Hindlimb muscle (tissue), 1 donor: ENCODE measurements around the gene CTNNA3. TPM values are rescaled to one million over a fixed set of nuclear protein-coding genes. Genes with fewer than 3 reads are reported as not detected.

Source experiments
- DNase-seq: peaks from one replicate; pipeline ENCODE4 v3.0.0-alpha.2; 2013
- polyA plus RNA-seq: library from polyadenylated mRNA; unstranded; fragments of 120-200 nt; gene quantifications from one replicate; pipeline ENCODE4 v1.2.1, GENCODE V29; 2013; ENCODE audit not compliant: insufficient read length

CTNNA3 gene
- polyA plus RNA-seq, 1 donor: 7.5 TPM

DNA sequence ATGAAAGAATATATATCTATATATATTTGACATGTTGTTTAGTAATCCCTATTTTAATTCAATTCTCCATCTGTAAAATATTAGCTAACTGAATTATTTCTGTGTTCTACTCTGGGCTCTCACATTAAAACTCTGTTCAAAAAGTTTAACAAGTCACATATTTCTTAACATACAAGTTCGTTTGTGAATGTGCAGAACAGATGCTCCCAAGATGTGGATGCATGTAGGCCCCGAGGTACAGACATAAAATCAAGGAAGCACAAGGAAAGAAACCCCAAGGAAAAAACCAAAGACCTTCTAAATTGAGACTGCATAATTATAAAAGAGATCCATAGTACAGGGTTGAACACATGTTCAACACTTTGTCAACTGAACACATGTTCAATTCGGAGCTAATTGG is 595.0 kb downstream of the CTNNA3 start:
- DNase-seq: no peak

DNA sequence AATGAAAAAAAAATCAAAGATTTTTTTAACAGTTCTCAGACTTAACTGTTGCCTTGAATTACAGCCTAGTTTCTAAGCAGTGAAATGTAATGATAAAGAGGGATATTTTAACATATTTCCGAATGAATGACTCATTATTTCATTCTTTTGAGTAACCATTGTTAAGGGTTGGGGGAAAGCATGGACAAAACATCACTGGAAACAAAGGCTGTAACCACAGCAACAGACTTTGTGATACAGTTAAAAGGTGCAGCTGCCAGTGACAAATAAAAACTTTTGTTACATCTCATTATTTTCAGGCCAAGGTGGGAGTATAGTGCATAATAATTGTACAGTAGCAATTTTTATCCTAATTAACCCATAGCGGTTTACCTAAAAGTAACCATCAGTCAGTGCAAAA is 597.5 kb downstream of the CTNNA3 start:
- DNase-seq: no peak

DNA sequence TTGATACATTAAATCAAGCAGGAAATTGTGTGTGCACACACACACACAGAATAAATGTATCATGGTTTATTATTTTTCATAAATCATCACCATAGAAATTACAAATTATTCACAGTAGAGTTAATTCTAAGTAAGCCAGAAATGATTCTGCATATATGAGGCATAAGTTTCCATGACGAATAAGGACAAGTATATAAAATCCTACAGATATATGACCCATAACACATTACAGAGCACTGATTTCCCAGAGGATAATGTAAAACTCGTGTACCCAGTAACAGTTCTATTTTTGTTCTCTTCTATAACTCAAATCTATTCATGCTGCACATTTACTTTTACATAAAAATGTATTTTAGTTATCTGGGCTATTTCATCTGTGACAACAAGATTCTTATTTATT is 600.5 kb downstream of the CTNNA3 start:
- DNase-seq: no peak

DNA sequence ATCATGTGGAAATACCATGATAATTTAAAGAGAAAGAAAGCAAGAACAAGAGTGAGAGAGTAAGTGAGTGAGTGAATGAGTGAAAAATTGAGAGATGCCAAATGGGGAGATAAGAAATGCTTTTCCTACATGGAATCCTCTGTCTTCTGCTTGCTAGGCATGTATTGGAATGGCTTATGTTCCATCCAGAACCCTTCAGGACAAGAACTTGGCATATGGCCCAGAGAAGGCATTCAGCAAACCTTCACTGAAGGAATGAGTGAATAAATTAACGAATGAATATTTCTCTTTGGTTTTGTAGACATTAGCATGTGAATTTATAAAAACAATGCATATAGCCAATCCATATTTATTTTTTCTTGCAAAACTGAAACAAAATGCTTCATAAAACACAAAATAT is 608.0 kb downstream of the CTNNA3 start:
- no peak for DNase-seq

DNA sequence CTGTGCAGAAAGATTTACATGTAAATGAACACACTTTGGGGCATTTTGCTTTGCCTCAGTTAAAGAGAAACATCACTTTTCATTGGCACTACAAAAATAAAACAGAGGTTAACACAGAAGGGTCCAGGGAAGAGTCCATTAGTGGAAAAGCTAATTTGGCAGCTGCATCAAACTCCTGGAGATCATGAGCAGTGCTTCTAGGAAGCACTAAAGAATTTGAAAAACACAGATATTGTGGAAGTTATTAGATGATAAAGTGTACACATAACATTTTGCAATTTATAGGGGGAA is 608.9 kb downstream of the CTNNA3 start:
- DNase-seq: no peak

DNA sequence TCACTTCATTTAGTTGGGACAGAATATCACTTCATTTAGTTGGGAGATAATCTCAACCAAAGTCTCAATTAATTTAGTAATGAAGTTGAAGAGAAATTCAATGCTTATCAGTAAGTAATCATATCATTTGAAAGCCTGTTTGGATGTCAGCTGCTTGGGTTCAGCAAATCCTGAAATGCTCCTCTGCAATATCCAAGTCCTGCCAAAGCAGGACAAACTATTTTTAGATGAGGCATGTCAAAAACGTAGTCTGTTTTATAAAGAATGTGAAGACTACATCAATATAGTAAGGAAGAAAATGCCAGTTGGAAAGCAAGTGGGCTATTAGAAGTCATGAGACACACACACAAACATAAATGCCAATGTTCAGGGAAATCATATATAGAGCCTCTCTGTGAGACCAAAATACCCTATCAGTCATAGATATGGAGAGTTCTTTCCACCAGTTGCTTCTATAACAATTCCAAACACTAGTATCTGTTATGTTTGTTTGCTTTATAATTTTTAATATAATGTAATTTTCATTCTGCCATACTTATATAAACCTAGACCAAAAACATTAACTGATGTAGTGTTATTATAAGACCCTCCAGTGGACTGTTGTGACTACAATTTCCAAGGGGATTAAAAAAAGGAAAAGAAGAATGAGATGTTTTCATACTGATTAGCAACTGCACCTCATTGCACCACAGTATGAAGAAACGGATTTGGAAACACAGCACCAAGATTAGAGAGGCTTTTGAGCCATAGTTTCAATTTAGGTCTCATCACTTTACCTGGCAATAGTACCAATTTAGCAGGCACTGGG is 609.5 kb downstream of the CTNNA3 start:
- DNase-seq: no peak

DNA sequence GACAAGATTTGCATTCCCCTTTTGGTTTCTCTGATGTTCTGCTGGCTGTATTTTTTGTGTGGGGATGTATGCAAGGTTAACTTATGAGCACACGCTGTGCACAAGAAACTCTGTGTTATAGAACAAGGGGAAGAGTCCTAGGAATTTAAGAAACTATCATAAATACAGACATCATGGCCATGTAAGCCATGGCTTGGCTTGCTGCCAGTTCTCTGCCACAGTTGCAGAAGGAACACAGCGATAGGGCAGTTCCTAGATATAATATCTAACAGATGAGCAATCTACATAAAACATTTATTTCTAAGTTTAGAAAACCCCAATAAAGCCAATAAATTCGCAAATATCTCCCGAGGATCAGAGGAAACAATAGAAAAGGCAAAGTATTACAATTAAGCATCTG is 616.9 kb downstream of the CTNNA3 start:
- DNase-seq: no peak

DNA sequence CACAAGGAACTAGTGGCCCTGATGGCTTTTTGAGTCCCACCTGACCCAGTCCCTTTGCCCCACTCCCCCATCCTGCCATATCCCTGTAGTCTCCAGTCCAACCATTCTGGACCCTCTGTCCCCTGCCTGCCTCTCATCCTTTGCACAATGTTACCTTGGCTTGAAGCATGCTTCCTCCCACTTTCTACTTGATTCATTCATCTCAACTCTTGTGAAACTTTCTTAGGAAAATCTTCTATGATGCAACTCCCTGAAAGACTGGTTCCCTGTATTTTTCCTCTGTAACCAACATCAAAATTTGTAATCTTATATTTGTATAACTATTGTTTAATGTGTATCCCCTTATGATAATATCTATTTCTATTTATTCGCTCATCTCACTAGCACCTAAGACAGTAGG is 618.6 kb downstream of the CTNNA3 start:
- no peak for DNase-seq

DNA sequence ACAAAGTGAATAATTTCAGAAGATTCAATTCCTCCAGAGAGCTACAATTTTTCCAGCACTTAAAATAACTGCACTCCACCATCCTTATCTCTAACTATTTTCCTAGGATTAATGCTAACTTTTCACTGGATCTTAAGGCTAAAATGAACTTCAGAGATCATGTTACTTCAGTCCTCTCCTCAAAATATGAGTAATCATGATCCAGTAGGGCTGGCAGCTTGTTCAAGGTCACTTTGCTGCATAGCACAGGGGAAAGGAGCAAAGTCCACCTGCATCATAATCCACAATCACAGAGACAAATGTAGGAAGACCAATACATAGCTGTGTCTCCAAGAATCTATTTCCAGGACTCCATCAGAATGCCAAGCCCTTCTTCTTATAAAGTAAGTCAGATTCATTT is 619.9 kb downstream of the CTNNA3 start:
- no peak for DNase-seq

DNA sequence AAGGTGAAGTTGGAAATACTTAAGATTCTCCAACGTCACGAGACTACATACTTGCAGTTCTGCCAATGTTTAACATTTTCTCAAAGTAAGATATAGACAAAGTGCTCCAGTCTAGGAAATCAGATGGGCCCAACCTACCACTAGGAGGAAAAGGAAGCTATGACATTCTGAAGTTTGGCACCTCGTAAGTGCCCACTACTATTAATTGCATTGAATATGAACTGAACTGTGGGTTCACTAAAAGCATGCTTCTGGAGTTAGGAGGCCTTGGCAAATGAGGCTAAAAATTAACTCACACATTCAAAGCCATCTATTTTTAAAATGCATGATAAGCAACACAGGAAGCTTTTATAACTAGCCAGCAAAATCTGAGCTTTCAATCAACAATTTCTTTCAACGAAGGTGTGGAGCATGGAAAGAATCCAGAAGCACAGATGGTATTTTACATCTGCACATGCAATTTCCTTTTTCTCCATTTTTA is 620.5 kb downstream of the CTNNA3 start:
- DNase-seq: no peak

DNA sequence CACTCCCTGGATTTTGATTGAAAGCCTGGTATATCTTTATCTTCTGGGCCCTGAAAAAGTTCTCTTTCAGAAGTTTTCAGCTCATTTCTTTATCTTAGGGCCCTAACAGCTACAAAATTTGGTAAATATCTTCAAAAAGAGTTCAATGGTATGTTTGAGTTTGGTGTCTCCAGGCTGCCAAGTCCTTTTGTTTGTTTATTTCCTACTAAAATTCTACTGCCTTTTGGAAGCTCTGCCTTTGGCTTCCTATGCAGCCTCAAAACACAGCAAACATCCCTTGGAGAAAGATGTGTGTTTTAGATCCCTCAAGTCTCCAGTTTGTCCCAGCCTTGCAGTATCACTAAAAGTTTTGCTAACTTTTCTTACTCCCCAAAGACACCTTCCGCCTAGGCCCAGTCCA is 623.3 kb downstream of the CTNNA3 start:
- no peak for DNase-seq

DNA sequence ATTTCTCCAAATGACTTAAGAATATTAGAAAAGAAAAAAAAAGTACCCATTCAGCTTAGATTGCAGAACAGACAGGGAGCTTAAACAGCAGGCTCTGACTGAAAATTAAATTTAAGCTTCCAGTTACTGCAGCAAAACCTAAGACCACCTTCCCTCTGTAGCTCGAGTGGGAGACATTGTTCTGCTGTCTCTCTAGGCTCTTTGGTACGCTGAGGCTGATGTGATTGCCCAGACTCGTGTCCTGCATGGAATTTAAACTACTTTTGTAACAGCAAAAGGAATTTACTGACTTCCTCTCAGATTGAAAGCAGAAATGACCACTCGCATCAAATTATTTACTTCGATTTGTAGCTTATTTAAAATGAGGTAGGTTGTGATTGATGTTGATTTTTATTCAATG is 645.6 kb downstream of the CTNNA3 start:
- DNase-seq: no peak

DNA sequence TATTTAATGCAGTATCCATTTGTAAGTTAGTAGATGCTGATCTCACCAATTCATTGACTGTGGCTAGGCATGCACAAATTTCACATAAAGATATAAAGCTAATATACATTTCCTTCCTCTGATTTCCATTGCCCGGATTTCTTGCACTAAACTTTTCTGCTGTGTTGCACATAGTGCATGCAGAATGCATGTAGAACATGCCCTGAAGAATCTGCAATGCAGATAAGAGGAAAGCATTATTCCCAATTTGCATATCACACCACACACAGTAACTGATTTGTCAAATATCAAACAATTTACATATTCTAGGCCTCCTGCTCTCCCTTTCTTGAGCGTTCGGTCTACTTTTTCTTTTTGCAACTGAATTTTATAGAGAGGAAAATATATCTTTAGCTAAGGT is 646.0 kb downstream of the CTNNA3 start:
- no peak for DNase-seq

DNA sequence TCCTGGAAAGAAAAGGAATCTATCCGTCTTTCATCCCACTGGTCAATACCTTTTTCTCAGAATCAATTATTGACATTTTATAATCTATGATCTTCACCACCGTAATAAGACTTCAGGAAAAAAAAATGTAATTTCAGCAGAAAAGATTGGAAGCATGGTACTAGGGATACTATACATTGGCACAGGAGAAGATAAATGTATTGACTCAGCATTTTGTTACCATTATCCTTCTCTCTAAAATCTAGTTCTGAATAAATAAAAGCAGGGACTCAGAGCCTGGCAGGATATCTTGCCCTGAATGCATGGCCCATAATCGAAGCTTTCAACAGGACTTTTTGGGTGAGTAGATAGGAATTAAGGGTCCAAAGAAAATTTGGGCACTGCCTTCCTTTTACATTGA is 649.5 kb downstream of the CTNNA3 start:
- DNase-seq: no peak

DNA sequence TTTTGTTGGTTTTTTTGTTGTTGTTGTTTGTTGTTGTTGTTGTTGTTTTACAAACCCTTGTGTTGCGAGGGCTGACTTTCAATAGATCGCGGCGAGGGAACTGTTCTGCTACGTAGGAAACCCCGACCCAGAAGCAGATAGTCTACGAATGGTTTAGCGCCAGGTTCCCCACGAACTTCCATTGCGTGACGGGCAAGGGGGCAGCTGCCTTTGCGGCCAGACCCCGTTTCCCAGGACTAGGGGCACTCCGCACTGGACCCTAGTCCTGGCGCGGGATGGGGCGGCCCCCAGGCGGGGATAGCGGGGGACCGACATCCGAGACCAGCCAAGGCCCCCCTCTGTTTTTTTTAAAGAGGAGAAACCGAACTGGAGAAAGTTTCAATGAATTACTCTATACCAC is 650.6 kb downstream of the CTNNA3 start:
- DNase-seq: no peak

DNA sequence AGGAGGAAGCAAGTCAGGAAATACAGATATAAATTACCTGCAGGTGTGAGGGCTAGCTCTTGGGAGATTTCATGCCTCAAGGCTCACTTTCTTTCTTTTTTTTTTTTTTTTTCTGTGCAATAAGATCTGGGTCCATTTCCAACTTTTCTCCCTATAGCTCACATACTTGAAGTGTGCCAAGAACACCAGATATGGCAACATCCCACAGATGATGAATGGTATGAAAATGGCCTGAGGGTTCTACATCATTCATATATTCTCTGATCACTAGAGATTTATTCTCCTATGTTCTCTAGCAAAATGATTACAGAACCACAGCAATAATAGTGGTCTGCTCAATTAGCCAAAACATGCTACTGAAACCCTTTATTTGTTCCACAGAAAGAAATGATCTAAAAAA is 653.0 kb downstream of the CTNNA3 start:
- DNase-seq: no peak

DNA sequence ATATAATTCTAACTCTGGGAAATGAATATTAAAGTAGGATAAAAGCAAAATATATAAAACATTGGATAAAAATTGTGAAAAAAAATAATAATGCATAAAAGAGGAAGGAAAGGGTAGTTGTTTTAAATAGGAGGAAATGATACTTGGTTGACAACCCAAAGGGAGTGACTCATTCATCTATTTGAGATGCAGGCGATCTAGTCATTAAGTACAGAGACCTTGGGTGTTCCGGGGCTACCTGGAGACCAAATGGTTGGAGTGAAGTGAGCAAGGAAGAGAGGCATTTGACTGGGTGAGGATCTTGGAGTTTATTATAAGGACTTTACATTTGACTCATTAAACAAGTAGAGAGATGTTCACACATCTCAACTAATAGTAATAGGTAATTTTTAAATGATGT is 659.2 kb downstream of the CTNNA3 start:
- DNase-seq: no peak

DNA sequence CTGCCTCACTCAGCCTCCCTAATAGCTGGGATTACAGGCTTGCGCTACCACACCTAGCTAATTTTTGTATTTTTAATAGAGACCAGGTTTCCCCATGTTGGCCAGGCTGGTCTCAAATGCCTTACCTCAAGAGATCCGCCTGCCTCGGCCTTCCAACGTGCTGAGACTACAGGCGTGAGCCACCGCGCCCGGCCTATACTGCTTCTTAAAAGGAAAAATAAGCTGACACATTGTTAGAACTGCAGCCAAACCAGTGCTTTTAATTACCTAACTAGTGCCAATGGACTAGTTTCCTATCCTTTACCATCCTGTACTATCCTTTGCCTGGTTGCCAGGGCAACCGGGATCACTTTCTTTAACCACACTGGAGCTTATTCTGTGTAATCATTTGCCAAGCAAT is 662.1 kb downstream of the CTNNA3 start:
- no peak for DNase-seq

DNA sequence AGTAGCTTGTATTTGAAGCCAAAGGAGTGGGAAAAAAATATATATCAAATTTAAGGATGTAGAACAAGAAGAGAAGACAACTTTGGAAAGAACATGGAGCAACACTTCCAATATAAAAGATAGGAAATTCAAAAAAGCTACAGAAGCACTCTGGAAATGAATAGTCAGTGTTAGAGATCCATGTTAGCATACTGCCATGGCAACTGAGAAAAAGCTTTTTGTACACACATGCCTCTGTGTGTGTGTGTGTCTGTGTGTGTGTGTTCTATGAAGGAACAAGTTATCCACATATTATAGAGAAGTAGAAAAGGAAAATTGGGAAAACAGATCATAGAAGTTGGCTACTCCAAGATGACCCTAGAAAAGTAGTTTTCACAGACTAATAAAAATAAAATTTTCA is 673.9 kb downstream of the CTNNA3 start:
- DNase-seq: no peak

DNA sequence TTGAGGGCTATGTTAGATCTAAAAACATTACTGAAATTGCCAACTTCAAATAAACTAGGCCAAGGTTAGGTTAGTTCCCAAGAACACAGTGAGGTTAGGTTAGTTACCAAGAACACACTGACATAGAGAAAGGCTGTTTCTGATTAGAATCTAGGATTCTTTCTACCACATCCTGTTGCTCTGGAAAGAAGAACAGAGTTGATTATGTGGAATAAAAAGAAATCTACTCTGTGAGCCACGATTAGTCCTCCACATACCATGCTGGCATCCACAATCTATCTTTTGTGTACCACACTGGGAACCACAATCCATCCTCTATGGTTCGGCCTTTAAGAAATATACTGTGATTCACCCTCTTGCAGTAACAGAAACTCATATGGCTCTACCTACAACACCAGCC is 678.8 kb downstream of the CTNNA3 start:
- no peak for DNase-seq

DNA sequence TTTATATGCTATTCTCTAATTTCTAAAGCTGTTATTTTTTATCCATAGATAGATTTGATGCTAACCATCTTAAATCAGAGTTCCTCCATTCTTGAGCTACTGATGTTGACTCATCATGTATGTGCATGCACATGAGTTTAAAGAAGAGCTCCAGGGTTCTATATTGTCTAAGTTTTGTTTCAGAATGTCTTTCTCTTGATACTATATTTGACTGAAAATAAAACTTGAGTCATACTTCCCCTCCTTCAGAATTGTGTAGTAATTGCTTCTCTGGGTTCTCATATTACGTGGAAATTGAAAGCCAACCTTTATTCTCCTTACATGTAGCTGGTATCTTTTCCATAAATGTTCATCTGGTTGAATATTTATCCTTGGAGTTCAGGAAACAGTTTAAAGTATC is 680.8 kb downstream of the CTNNA3 start:
- no peak for DNase-seq

DNA sequence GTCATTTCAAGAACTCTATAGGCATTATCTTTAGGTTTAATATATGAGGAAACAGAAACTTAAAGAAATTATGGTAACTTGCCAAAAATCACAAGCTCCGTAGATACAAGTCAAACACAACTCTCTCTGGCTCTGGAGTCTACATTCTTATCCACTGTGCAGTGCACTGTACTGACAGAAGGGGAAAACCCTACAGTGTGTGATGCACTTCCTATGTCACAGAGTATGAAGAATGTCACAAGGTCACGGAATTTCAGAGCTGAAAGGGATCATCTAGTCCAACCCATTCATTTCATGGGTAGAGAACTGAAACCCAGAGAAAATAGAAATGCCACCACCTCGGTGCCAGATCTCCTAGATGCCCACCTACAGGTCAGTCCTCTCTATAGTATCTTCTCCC is 684.0 kb downstream of the CTNNA3 start:
- DNase-seq: no peak

DNA sequence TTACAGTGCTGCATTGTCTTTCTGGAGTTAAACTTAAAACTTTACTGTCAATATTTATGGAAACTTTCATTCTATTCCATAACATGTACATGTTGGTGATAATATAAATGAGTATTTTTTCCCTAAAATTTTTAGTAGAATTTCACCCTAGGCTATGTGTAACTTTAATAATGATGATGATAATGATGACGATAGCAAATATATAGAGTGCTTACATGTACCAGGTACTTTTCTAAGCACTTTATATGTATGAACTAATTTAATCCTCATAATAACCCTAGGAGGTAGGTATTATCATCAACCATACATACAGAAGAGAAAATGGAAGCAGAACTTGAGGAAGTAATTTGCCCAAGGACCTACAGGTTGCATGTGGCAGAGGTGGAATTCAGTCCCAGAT is 684.5 kb downstream of the CTNNA3 start:
- DNase-seq: no peak

DNA sequence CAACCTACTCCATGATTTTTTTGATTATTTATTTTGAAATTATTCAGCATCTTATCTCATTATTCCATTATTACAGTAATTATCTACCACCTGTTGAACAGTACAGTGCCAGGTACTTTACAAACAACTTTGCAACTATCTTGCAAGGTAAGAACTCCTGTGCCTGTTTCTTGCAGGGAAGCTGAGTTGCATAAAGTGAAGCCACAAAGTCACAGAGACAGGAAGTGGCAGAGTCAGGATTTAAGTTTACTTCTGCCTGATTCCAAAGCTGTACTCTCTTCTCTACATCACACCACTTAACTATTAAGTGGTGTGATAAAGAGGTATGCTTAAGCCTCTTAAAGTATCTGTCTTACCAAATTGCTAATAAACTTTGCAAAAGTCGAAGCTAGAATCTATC is 690.0 kb downstream of the CTNNA3 start:
- DNase-seq: no peak

DNA sequence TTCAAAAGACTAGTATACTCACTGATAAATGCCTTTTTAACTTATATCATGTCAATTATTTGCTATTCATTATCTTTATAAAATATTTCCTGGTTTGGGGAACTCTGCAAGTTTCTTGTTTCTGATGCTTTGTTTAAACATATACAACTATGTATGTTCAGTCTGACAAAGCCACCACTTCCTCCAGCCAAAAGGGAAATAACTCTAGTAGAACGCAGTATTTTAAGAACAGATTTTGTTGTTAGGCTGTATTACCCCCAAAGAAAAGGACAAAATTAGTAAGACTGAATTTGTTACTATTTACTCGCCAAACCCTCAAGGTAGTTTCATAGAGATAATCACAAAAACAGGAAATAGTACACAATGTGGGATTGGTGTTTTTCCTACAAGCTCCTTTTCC is 691.3 kb downstream of the CTNNA3 start:
- no peak for DNase-seq
